ENCODE results near the gene ZNF358.

The ZNF358 gene

GRCh38 chr19:7520131-7521051 is 4.5 kb downstream of the ZNF358 start:
- DNase-seq (ENCODE audit: low read depth) = no peak

- DNase-seq (ENCODE audit: low read depth) = no peak
These were observed 5.7 kb downstream of the ZNF358 start for GRCh38 chr19:7521551-7522071.

GRCh38 chr19:7522072-7522922 is 6.4 kb downstream of the ZNF358 start, which contains the start of gene MCOLN1:
Gene MCOLN1 (plus strand): TSS chr19:7522624. CDS start chr19:7522751, 127 bp downstream.
- no peak for DNase-seq (ENCODE audit: low read depth)

- no peak for DNase-seq (ENCODE audit: low read depth)
These were observed 7.2 kb downstream of the ZNF358 start for GRCh38 chr19:7522923-7523667.

- no peak for DNase-seq (ENCODE audit: low read depth)
These were observed 8.6 kb downstream of the ZNF358 start for GRCh38 chr19:7524523-7524922.

GRCh38 chr19:7524992-7525739 is 9.3 kb downstream of the ZNF358 start:
- no peak for DNase-seq (ENCODE audit: low read depth)

GRCh38 chr19:7526059-7526929 is 10.4 kb downstream of the ZNF358 start:
- no peak for DNase-seq (ENCODE audit: low read depth)

- DNase-seq (ENCODE audit: low read depth) = no peak
These were observed 11.8 kb downstream of the ZNF358 start for GRCh38 chr19:7527516-7528191.

- no peak for DNase-seq (ENCODE audit: low read depth)
These were observed 12.3 kb downstream of the ZNF358 start for GRCh38 chr19:7528192-7528519.

- DNase-seq (ENCODE audit: low read depth) = no peak
These were observed 12.8 kb downstream of the ZNF358 start for GRCh38 chr19:7528522-7529245.

GRCh38 chr19:7529246-7529600 is 13.3 kb downstream of the ZNF358 start:
- DNase-seq (ENCODE audit: low read depth) = no peak

GRCh38 chr19:7529610-7530490 is 13.9 kb downstream of the ZNF358 start:
- no peak for DNase-seq (ENCODE audit: low read depth)

- DNase-seq (ENCODE audit: low read depth) = no peak
These were observed 17.5 kb downstream of the ZNF358 start for GRCh38 chr19:7533281-7533885.

- DNase-seq (ENCODE audit: low read depth) = no peak
These were observed 18.1 kb downstream of the ZNF358 start for GRCh38 chr19:7533925-7534480.

- DNase-seq (ENCODE audit: low read depth) = peak; percentile 68
These were observed 18.7 kb downstream of the ZNF358 start for GRCh38 chr19:7534531-7535046.

GRCh38 chr19:7535047-7535997 is 19.4 kb downstream of the ZNF358 start, which contains the start of gene PNPLA6:
Gene PNPLA6 (plus strand): TSS chr19:7535717. CDS start chr19:7535789, 72 bp downstream.
- DNase-seq (ENCODE audit: low read depth) = peak; percentile 72

Data from non-pigmented ciliary epithelial cell (primary cell).